ENCODE measurements around the gene ICAM3.
A peak's percentile ranks its signal among the peaks of the same experiment; 100 is the strongest.
"Not testable (repeated sequence)": the region's sequence is repeated elsewhere in the genome, so short reads cannot be mapped to it uniquely, and the experiment has no call there.

Gene ICAM3

DNA sequence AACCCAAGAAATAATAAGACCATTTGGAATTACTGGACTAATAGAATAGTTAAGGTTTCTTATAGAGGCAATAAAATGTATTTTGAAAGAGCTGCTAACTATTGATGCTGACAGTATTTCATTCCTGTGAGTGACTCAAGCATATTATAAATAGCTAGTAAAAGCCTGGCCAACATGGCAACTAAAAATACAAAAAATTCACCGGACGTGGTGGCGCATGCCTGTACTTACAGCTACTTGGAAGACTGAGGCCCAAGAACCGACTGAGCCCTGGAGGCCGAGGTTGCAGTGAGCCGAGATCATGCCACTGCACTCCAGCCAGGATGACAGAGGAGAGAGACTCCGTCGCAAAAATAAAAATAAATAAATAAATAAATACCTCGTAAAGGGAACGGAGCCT is 5.4 kb upstream of the ICAM3 start:
- no peak for DNase-seq (ENCODE audit: low read depth)

DNA sequence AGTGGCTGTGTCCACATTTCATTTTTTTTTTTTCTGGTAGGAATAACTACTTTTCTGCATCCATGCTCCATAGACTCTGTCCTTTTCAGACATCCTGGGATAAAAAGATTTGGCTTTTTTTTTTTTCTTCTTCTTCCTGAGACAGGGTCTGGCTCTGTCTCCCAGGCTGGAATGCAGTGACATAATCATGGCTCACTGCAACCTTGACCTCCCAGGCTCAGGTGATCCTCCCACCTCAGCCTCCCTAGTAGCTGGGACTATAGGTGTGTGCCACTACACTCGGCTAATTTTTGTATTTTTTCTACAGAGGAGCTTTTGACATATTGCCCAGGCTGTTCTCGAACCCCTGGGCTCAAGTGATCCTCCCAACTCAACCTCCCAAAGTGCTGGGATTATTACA is 4.1 kb upstream of the ICAM3 start:
- no peak for DNase-seq (ENCODE audit: low read depth)

DNA sequence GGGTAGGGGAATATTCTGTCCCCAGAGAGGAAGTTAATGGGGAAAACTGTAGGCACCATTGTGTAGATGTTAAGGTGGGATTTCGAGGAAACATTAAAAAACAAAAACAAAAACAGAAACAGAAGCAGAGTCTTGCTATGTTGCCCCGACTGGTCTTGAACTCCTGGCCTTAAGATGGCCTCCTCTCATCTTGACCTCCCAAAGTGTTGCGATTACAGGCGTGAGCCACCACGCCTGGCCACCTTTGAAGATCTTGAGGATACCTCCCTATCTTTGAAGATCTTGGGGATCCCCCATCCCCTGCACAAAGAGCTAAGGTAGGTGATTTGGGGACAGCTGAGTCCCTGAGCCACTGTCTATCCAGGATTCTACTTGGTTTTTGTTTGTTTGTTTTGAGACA is 553 bp upstream of the ICAM3 start:
- DNase-seq (ENCODE audit: low read depth) = no peak

DNA sequence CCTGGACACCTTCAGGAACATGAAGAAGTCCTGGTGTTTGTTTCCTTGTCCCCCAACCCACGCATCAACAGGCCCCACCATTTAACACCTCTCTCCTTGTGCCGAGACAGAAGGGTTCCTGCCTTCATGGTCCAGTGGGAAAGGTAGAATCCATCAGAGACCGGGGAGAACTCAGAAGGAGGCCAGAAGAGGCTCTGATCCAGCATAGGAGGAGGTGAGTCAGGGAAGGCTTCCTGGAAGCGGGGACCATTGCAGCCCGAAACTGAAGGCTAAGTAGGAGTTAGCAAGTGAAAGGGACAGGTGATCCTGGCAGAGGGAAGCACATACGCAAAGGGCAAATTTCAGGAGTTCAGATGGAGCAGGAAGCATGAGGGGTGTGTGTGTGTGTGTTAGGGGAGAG is 484 bp downstream of the ICAM3 start:
- no peak for DNase-seq (ENCODE audit: low read depth)

DNA sequence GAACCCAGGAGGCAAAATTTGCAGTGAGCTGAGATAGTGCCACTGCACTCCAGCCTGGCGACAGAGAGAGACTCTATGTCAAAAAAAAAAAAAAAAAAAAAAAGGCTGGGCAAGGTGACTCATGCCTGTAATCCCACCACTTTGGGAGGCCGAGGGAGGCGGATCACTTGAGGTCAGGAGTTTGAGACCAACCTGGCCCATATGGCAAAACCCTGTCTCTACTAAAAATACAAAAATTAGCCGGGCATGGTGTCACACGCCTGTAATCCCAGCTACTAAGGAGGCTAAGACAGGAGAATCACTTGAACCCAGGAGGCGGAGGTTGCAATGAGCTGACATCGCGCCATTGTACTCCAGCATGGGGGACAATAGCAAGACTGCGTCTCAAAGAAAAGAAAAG is 2.7 kb downstream of the ICAM3 start:
- not testable (repeated sequence) for DNase-seq (ENCODE audit: low read depth)

DNA sequence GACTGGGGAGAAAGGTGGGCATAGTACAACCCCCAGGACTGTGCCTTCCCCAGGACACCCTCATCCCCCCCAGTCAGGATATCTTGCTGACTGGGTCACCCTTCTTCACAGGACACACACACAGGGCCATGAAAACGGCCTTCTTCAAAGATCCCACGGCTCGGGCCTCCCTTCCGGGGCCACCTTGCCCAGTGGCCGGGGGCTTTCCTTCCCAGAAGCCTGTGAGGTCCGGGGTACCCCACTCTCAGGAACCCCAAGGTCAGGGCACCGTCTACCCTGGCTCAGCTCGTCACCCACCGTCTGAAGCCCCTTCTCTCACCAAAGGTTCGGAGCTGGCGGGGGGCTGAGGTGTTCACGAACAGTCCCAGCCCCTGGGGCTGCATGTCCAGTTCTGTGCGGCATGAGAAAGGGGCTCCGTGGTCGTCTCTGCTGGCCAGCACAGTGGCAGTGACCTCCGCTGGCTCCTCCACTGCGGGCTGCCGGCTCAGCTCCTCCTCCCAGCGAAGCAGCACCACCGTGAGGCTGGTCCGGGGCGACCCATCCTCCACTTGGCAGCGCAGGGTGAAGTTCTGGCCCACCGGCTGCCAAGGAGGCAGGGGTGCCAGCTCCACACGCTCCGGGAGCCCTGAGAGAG is 4.0 kb downstream of the ICAM3 start:
- DNase-seq (ENCODE audit: low read depth) = no peak

DNA sequence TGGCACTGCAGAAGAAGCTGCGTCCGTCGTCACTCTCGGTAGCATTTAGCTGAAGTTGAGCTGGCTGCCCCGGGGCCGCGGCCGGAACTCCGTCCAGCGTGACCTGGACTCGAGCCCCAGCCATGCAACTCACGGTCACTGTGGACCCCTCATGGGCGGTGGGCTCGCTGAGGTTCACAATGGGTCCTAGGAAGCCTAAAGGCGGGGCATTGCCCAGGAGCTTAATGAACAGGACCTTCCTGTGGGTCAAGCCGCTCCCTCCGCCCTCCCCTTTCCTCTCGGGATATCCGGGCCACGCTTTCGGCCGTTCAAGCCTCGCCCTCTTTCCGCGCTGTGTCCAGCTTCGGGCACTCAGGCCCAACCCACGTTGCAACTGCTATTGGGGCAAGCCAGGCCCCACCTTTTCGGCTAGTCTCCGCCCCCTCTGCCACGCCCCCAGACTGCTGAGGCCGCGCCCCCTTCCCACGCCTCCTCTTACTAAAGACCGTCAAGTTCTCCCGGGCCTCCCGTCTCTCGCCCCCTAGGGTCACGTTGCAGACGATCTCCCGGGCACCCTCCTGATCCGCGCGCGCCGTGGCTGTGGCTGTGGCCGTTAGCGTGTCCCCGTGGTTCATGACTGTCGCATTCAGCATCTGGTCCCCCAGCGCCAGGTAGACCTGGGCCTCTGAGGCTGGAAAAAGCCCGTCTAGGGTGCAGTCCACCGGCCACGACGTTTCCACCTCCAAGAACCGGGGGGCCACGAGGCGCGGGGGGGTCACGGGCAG is 4.7 kb downstream of the ICAM3 start:
- DNase-seq (ENCODE audit: low read depth) = no peak

DNA sequence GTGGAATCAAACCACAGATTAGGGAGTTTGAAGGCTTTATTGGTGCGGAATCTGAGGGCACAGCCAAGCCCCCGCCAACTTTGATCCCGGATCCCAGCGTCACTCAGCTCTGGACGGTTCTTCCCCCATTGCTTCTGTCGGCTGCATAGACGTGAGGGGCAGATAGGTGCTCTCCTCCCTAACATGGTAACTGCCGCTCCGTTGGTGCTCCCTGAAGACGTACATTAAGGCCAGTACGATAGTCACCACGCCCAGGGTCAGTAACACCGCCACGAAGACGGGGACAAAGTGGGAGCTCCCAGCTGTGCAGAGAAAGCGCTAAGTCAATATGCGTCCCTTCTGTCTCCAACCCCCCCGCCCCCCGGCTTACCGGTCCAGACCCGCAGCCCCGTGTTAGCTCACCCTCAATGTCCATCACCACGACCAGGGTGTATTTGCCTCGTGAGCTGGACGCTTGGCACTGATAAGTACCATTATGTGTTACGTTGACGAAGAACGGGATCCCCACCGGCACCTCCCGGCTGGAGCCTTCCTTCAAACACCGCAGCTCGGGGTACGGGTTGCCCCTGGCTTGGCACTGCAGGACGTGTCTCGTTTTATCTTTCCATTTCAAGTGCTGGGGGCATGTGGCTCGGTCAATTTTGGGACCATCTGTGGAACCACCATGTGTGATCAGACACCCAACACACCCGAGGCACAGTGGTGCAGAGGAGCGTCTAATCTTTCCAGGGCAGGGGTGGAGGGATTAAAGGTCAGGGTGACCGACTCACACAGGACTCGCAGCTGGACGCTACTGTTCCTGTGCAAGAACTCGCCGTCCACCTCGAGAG is 5.5 kb downstream of the ICAM3 start:
- DNase-seq (ENCODE audit: low read depth) = no peak

DNA sequence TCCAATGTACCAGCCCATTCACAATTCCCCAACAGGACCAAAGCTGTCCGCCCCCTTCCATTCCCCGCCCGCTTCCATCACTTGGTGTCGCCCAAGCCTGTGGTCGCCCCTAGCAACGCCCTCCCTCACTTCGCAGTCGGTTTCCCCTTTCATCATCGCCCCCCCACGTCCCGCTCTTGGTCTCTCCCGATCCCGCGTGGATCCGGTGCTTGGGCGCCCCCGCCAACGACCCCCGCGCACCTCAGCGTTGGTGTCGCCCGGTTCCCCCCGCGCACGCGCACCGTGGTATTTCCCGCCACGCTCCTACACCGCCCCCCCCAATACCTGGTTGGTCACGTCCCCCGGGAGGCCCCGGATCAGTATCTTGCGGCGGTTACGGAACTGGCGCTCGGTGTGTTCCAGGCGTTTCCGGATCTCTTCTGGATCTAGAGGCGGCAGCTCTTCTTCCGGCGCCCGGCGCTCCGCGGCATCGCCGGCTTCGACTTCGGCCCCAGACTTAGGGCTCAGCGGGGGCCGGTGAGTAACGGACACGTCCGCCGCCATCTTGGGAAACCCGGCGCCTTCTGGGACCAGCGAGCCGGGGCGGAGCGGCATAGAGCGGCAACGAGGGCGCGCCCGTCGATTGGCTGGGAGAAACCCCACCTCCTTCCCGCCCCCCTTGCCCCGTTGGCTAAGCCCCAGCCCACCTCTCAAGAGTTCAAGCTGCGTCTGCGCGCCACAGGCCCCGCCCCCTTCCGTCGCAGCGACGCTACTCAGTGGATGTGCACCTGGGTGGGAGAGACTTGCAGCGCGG is 6.3 kb downstream of the ICAM3 start, which contains the start of gene RAVER1:
Gene RAVER1, minus strand, starts transcription at position 565 of the 793 bp plus-strand sequence. Its CDS starts 22 bp downstream, at position 543.
- DNase-seq (ENCODE audit: low read depth) = peak; percentile 98

DNA sequence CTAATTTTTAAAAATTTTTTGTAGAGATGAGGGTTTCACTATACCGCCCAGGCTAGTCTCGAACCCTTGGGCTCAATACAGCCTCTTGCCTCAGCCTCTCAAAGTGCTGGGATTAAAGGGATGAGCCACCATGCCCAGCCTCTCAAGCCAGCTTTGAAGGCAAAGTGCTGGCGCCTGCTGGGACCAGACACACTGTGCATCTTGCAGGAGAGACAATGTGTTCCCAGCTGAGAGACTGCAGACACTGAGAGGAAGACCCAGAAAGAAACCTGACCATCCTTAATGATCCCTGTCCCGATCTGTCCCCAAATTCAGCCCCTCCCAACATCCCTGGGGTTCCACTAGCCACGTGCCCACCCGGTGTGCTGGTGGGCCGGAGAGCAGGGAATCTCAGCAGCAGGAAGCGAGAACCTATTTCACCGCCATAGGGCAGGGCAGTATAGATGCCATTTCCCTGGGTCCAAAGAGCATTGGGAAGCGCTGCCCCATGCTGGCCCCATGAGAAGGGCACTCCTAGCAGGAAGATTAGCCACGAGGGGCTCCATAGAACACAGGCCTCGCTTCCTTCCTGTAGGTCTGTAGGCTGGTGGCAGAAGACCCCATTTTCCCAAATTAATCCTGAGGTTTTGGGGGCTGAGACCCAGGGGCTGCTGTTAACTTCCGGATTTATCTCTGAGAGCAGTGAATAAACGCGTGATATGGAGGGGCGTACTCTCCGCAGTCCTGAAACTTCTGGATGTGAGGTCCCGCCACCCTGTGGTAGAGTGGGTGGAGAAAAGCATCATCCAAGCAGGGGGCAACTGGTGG is 7.1 kb downstream of the ICAM3 start:
- DNase-seq (ENCODE audit: low read depth) = no peak

DNA sequence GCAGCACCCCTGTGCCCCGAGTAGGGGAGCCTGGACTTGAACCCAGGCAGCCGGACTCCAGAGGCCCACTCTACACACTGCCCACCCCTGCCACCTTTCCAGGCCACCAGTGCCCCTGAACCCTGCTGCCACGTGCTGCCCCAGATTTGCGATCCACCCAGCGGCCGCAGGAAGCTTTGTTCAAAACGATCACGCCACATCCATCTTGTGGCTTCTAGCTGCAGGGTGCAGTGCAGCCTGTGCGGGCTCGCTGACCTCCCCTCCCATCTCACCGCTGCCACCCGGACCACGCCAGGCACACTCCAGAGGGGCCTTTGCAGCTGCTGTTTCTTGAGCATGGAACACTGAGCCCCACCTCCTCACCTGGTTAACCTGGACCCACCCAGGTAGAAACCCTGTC is 9.9 kb downstream of the ICAM3 start:
- no peak for DNase-seq (ENCODE audit: low read depth)

DNA sequence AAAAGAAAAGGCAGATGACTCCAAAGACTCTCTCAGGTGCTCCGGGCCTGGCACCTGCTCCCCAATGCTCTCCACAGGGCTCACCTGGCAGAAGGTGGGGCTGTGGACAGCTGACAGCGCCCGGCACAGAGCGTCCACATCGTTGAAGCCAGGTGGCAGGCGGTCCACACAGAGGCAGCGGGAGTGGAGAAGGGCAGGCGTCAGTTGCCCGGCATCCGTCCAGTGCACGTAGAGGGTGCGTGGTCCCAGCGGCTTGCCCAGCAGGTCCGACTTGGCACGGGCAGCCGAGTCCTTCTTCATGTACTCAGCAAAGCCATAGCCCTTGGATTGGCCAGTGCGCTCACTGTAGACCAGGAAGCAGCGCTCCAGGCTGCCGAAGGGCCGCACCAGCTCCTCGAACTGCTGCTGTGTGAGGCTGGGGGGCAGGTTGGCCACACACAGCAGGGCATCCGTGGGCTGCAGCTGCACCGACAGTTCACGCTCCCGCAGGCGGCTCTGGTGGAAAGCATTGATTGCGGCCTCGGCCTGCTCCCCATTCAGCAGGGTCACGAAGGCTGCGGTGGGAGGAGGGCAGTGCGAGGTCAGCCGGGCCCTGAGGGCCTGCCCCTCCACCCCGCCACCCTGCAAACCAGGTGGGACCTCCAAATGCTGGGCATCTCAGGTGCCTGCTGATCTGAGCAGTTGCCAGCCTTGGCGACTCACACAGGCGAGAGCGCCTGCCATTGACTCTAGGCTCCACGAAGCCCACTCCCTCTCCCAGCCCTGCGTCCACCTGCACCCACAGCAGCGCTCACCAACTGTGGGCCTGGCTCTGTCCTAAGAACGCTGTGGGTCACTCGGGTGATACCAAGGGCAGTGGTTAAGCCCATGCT is 10.6 kb downstream of the ICAM3 start:
- no peak for DNase-seq (ENCODE audit: low read depth)

DNA sequence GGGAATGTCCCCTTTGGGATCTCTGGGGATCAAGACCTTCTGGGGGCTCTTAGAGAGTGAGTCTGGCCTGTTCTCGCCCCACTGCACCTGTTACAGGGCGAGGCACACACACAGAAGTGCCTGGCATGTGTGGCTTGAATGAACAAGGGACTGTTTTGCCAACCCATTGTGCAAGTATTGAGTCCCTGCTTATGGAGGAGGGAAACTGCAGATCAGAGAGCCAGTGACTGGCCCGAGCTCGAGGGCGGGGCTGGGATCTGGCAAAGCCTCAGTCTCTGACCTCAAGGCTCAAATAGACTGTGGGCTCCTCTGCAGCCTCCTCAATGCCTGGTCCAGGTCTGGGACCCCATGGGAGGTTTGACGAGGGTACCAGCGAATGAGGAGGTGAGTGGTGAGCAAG is 11.6 kb downstream of the ICAM3 start:
- DNase-seq (ENCODE audit: low read depth) = no peak

DNA sequence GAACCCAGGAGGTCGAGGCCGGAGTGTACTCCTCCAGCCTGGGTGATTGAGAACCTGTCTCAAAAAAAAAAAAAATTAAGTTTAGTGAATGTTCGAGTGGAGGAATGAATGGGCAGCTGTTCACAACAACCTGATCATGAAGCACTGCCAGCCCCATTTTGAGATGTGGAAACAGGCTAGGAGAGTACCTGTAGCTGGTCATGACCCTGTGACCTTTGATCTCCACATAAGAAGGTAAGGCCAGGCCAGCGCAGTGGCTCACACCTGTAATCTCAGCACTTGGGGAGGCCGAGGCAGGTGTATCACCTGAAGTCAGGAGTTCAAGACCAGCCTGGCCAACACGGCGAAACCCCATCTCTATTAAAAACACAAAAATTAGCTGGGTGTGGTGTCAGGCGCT is 13.7 kb downstream of the ICAM3 start:
- DNase-seq (ENCODE audit: low read depth) = no peak

DNA sequence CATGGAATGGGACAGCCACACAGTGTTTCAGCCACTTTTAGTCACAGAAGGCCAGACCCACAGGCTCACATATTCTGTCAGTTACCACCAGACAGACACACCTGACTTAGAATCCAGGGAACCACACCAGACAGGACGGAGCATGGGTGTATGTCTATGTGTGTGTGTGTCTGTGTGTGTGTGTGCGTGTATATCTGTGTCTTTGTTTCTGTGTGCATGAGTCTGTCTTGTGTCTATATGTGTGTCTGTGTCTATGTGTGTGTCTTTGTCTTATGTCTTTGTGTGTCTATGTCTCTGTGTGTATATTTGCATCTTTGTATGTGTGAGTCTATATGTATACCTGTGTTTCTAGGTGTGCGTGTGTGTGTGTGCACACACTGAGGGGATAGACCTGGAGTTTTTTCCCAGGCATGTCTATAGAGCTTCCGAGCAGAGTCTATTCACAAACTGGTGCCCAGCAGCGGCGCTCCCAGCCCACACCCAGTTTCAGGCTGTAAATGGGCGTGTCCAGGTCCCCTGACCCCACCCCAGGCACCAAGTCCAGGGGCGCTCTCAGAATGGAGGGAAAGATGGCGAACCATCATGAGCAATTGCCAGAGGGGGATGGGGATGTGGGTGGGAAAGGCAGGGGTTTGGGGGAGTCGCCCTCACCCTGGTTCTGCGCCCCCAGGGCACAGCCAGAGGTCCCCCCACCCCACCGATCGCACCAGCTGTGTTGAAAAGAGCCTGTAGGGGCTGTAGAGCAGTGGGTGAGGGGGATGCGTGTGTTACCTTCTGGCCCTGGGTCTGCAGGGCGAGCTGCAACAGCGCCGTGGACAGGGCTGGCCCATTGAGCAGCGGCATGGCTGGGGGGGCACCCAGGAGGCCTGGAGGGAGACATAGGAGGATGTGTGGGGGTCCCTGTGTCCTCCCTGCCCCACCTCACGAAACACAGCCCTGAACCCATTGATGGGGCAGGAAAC is 17.3 kb downstream of the ICAM3 start:
- DNase-seq (ENCODE audit: low read depth) = no peak

DNA sequence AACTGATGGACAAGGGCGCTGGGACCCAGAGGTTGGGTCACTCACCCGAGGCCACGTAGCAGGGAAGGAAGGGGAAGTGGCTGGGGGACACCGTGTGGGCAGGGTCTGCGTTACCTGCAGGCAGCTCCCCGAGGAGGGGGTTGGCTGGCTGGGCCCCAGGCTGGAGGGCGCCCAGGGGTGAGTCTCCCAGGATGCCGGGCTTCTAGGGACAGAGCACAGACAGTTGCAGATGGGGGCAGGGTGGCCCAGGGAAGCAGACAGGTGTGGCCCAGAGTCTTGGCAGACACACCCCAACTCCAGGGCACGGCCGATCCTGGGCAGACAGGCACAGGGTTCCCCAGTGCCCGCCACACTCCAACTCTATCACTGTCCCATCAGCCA is 18.0 kb downstream of the ICAM3 start:
- no peak for DNase-seq (ENCODE audit: low read depth)

DNA sequence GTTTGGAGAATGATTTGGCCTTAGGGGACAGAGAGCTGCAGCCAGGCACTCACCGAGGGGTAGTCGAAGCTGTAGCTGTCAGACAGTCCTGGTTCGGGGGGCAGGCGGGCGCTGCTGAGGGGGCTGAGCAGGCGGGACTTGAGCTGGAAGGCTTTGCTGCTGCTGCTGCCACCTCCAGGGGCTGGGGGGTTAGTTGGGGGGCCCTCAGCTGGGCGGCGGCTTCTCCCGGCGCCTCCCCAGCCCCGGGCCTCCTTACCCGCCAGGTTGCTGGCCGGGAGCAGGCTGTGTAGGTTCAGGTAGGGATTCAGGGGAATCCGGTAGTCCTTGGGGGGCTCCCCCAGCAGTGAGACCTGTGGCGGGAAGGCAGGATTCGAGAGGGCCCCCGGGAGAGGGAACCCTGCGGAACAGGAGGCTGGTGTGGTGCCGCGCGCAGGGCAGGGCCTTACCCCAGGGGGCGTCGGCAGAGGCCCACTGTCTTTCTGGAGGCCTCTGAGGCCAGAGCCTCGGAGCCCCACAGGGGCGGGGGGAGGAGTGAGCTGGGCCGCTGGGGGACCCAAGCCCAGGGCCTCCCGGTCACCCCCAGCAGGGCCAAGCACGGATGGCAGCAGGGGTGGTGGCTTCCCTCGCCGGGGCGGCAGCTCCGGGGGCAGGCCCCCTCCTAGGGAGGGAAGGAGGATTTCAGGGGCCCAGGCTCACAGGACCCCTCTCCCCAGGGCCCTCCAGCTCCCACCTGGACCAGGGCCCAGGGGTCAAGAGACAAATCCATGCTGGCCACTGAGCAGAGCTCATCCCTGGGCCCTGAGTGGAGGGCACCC is 18.6 kb downstream of the ICAM3 start:
- DNase-seq (ENCODE audit: low read depth) = no peak
